ENCODE measurements around the gene GOLT1A.
A peak's percentile ranks its signal among the peaks of the same experiment; 100 is the strongest.

Gene GOLT1A

DNA sequence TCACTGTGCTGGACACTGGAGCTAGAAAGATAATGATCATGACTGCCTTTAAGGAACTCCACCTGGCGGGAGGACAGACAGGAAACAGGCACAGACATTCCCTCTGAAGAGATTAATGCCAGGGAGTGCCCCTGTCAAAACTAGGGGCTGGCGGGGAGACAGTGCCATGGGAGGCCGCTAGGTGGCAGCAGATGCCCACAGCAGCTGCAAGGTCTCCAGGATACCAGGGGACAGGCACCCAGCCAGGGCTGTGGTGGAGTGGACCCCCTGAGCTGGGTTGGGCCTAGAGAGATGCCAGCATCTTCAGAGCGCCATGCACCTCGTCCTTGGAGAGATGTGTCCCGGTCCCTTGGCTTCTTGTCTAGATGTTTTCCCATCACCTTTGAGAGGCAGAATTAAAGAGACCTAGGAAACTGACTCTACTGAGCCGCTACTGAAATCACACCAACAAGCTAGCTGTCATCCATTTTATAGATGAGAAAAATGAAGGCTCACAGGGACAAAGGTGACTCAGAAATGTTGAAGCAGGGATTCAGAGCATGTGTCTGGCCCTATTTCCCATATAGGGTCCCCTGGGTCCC is 51.2 kb downstream of the GOLT1A start:
- FAIRE-seq: no peak
- DNase-seq (ENCODE audit: low spot score): peak; percentile 70

- no peak for DNase-seq (ENCODE audit: low spot score)
Observed at GRCh38 chr1:204161609-204162493, 51.9 kb downstream of the GOLT1A start.

GRCh38 chr1:204157962-204158361 is 55.8 kb downstream of the GOLT1A start:
- FAIRE-seq: no peak

More at GRCh38 chr1:204161609-204162493, 51.9 kb downstream of the GOLT1A start:
- FAIRE-seq: no peak

DNA sequence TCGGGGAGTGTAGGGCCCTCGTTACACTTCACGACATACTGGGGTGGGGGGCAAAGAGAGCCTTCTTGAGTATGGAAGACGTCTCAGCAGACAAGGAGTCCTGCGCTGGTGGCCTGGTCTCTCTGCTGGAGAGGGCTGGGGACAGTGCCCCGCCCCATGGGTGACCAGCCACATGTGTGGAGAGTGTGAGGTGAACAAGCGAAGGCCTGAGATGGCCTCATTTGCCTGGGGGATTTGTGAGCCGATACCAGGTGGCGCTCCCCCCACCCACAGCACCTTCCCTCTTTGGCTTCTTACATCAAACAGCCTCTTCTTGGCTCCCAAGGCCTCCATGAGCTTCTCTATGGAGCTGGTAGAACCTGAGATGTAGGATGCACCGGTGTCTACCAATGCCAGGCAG is 57.9 kb downstream of the GOLT1A start:
- FAIRE-seq (no peak), DNase-seq (ENCODE audit: low spot score) (no peak)

More at GRCh38 chr1:204157962-204158361, 55.8 kb downstream of the GOLT1A start:
- DNase-seq (ENCODE audit: low spot score): no peak

DNA sequence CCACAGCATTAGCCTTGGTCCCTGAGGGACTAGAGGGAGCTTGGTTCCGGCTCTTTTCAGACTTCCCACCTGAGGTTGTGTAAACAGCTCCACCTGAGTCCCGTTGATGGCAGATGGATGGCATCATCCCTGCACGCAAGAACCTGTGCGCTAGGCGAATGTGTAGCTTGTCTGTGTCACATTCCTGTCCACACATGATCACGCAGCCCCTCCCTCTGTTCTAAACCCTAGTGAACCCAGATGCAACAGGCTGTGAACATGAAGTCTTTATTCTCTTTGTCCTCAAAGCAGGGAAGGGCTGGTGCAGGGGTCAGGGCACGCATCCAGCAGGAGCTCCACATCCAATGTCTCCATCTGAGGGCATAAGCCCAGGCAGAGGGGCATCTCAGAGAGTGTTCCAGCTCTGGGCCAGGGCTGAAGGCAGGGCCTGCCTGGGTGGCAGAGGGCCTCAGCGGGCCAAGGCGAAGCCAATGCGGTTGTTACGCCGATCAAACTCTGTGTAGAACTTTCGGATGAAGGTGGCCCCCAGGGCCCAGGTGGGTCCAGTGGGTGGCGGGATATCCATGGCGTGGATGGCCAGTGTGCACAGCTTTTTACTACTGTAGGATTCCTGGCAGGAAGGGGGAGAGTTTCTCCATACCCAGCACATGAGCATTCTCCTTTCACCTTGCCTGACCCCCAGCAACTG is 59.1 kb downstream of the GOLT1A start:
- FAIRE-seq (no peak), DNase-seq (ENCODE audit: low spot score) (no peak)

- FAIRE-seq (no peak), DNase-seq (ENCODE audit: low spot score) (no peak)
Observed at GRCh38 chr1:204153667-204154066, 60.1 kb downstream of the GOLT1A start.

- no peak for DNase-seq (ENCODE audit: low spot score)
- no peak for FAIRE-seq
Observed at GRCh38 chr1:204152310-204153044, 61.3 kb downstream of the GOLT1A start.

- FAIRE-seq: no peak
- DNase-seq (ENCODE audit: low spot score): peak; percentile 7
Observed at GRCh38 chr1:204151552-204152309, 62.1 kb downstream of the GOLT1A start, which contains the start of gene ETNK2. Gene ETNK2, minus strand, starts transcription at chr1:204152044. Its CDS starts 192 bp downstream, at chr1:204151852.

DNA sequence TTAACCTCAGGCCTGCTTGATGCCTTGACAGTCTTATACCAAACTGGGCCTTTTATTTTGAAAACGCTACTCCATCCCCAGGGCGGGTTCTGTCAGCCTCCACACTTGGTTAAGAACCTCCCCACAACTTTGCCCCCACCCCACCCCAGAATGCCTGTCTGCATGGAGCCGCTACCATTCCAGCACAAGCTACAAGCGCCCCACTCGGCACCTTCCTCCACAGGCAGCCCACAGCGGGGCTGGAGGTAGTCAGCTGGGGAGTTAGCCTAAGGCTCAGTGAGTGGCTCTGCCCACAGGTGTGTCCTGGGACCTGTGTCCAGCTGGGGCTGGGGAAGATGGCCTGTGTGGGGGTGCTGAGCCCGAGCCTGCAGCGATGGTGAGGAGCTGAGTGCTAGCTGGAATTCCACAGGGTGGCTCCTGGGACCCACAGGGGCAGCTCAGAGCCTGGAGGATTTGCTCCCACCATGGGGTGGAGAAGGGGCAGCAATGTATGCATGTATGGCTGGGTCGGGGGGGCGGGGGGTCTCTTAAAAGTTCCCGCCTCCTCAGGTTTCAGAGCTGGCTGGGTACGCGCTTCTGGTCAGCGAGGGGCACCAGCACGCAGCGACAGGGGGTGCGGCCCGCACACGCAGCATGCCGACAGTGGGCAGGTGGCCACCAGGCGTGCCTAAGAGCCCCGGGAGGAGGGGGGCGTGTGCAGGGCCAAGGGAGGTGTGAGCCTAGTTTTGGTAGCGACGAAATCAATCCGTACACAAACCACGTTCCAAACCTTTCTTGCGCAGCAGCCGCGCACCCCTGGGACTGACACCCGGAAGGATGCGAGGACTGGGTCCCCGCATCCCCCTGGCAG is 62.9 kb downstream of the GOLT1A start:
- no peak for FAIRE-seq

DNA sequence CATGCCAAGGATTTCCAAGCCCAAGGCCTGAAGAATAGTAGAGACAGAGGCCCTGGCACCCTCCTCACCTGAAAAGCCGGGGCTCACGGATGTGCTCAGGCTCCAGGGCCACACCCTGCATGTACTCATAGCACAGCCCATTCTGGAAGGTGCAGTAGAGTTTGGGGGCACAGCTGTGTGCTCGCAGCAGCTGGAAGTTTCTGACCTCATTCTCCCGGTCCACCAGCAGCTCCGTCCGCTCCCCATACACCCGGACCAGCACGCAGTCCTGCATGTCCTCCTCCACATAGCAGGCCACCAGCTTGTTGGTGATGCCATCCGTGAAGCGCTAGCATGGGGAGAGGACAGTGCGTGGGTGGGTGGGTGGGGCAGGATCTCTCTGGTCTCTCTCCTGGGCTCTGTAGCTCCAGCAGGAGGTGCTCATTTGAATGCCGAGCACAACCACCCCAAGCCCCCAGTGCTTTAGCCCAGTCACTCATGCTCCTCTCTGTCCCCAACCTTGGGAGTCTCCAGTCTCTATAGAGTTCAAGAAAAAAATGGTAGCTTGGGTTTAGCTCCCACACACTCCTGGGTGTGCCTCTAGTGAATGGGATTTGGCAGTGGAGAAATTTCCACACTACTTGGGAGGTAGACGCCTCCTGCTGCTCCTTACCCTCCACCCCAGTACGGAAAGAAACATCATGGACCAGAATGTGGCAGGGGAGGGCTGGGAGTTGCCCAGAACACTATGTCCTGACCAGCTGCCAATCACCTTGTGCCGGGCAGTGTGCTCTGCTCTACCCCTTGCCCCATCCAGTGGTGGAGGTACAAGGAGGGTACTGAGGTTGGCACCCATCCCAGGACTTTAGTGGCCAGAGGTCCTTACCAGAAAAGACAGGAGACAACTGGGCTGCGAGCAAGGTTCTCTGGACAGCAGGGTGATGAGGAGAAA is 63.9 kb downstream of the GOLT1A start:
- FAIRE-seq (no peak), DNase-seq (ENCODE audit: low spot score) (no peak)

More for the DNA sequence above, 62.9 kb downstream of the GOLT1A start:
- no peak for DNase-seq (ENCODE audit: low spot score)

DNA sequence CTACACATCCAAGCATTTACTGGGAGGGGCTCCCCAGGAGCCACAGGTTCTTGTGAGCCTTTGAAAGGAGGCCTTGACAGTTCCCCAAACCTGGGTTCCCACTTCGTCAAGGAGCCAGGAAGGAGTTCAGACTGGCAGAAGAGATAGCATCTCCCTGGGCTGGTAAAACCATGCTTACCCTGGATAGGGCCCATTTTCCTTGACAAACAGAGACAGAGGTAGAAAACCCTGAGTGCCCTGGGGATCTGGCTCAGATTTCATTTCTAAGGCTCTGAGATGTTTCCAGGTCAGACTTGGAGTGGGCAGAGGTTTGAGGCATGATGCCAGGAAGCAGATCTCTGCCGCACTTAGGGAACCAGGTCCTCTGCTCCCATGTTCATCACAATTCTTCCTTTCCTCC is 64.7 kb downstream of the GOLT1A start:
- no peak for FAIRE-seq

More for the DNA sequence above, 64.7 kb downstream of the GOLT1A start:
- no peak for DNase-seq (ENCODE audit: low spot score)

Data from RCC 7860 (cell line).